OCI-LY3 (cell line): ENCODE measurements around the gene C5.

Experiments
- H2AFZ ChIP-seq: fragments of 200-600, 300-600 bp; shearing (Covaris generic); 2 replicates; pipeline ENCODE4 v1.6.0; 2014; ENCODE audit warnings: antibody characterized with exemption, low read depth, low read length
- H3K27ac ChIP-seq: fragments of 200-600, 300-600 bp; sonication (generic); 2 replicates; pipeline ENCODE4 v1.5.1; 2014; ENCODE audit warnings: mild to moderate bottlenecking, low read length, moderate library complexity, mixed read lengths
- H3K27me3 ChIP-seq: fragments of 200-600, 300-600 bp; sonication (generic); 2 replicates; pipeline ENCODE4 v1.6.1; 2014; ENCODE audit warnings: low read depth, low read length, mixed read lengths
- H3K36me3 ChIP-seq: fragments of 200-600, 300-600 bp; sonication (generic); replicated peaks from 2 replicates; pipeline ENCODE3; 2014; ENCODE audit warnings: low read depth, low read length, mixed read lengths
- H3K4me1 ChIP-seq: fragments of 300-600, 200-600 bp; sonication (generic); 2 replicates; pipeline ENCODE4 v1.6.1; 2014; ENCODE audit warnings: low read length, mixed read lengths
- H3K4me2 ChIP-seq: fragments of 200-600, 300-600 bp; sonication (generic); 2 replicates; pipeline ENCODE4 v1.6.1; 2014; ENCODE audit warnings: low read length, mixed read lengths
- H3K4me3 ChIP-seq: fragments of 300-600, 200-600 bp; sonication (generic); 2 replicates; pipeline ENCODE4 v1.5.1; 2014; ENCODE audit warnings: antibody characterized with exemption, mild to moderate bottlenecking, low read length, moderate library complexity
- H3K79me2 ChIP-seq: fragments of 300-600, 200-600 bp; shearing (Covaris generic); 2 replicates; pipeline ENCODE4 v1.6.1; 2014; ENCODE audit warnings: mild to moderate bottlenecking, low read length, mixed read lengths
- H3K9ac ChIP-seq: fragments of 300-600, 200-600 bp; shearing (Covaris generic); 2 replicates; pipeline ENCODE4 v1.6.0; 2014; ENCODE audit warnings: mild to moderate bottlenecking, low read length, moderate library complexity
- H3K9me3 ChIP-seq: fragments of 200-600, 300-600 bp; shearing (Covaris generic); 2 replicates; pipeline ENCODE4 v1.6.1; 2014; ENCODE audit warnings: low read length, mixed read lengths; ENCODE audit not compliant: insufficient read depth
- H4K20me1 ChIP-seq: fragments of 200-600, 300-600 bp; sonication (generic); 2 replicates; pipeline ENCODE4 v1.6.1; 2016; ENCODE audit warnings: low read length, mixed read lengths; ENCODE audit not compliant: insufficient read depth
- EZH2phosphoT487 ChIP-seq: fragments of 200-600 bp; shearing (Covaris generic); IDR thresholded peaks from 2 replicates; pipeline ENCODE4 v1.6.1; 2018; ENCODE audit warnings: antibody characterized with exemption, mixed run types, low read depth
- TF ChIP-seq, protein P1 (sequence below): fragments of 200-600, 300-600 bp; sonication (generic); IDR thresholded peaks from 2 replicates; pipeline ENCODE4 v1.5.1; 2014; ENCODE audit warnings: antibody characterized with exemption, low read length, low read depth

C5 gene

GRCh38 chr9:120924698-120925534, 125.2 kb downstream of the C5 start:
- H3K27ac ChIP-seq, result peak overlapping the region; percentile 94
- no peaks in the 10 kb centered on the region for H3K27me3 ChIP-seq
- no peak for TF ChIP-seq EZH2phosphoT487
- TF ChIP-seq, protein P1, sequence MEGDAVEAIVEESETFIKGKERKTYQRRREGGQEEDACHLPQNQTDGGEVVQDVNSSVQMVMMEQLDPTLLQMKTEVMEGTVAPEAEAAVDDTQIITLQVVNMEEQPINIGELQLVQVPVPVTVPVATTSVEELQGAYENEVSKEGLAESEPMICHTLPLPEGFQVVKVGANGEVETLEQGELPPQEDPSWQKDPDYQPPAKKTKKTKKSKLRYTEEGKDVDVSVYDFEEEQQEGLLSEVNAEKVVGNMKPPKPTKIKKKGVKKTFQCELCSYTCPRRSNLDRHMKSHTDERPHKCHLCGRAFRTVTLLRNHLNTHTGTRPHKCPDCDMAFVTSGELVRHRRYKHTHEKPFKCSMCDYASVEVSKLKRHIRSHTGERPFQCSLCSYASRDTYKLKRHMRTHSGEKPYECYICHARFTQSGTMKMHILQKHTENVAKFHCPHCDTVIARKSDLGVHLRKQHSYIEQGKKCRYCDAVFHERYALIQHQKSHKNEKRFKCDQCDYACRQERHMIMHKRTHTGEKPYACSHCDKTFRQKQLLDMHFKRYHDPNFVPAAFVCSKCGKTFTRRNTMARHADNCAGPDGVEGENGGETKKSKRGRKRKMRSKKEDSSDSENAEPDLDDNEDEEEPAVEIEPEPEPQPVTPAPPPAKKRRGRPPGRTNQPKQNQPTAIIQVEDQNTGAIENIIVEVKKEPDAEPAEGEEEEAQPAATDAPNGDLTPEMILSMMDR, result no peak
- H3K36me3 ChIP-seq, result peaks cover 31% of the 10 kb centered on the region
- H2AFZ ChIP-seq, result no peak overlapping the region
- peaks cover 100% of the 10 kb centered on the region for H3K79me2 ChIP-seq
- H3K4me1 ChIP-seq, result peaks cover 93% of the 10 kb centered on the region
- no peaks in the 10 kb centered on the region for H3K9me3 ChIP-seq
- H3K9ac ChIP-seq, result peak overlapping the region; percentile 98
- H4K20me1 ChIP-seq, result no peaks in the 10 kb centered on the region
- H3K4me3 ChIP-seq, result peak overlapping the region; percentile 85
- H3K4me2 ChIP-seq, result peak overlapping the region; percentile 95

GRCh38 chr9:120923620-120924328, 126.3 kb downstream of the C5 start:
- Histone ChIP-seq H3K27ac (peak overlapping the region; percentile 94), H3K36me3 (peaks cover 42% of the 10 kb centered on the region), H2AFZ (no peak overlapping the region), H4K20me1 (no peaks in the 10 kb centered on the region), H3K4me2 (peak overlapping the region; percentile 69), H3K4me3 (peak overlapping the region; percentile 30), H3K9me3 (no peaks in the 10 kb centered on the region), H3K9ac (peak overlapping the region; percentile 73; the same call in 1 of the 2 replicates), H3K27me3 (no peaks in the 10 kb centered on the region), H3K79me2 (peaks cover 100% of the 10 kb centered on the region), H3K4me1 (peaks cover 96% of the 10 kb centered on the region)
- TF ChIP-seq EZH2phosphoT487, result no peak
- TF ChIP-seq, protein P1, result no peak

GRCh38 chr9:120922404-120923195, 127.5 kb downstream of the C5 start:
- Histone ChIP-seq H3K4me2 (peak overlapping the region; percentile 69), H2AFZ (no peak overlapping the region)

More at GRCh38 chr9:120922404-120923195, 127.5 kb downstream of the C5 start:
- TF ChIP-seq, protein P1, result no peak
- TF ChIP-seq EZH2phosphoT487, result no peak
- Histone ChIP-seq H4K20me1 (no peaks in the 10 kb centered on the region), H3K9me3 (no peaks in the 10 kb centered on the region), H3K36me3 (peaks cover 52% of the 10 kb centered on the region), H3K4me3 (peak overlapping the region; percentile 30), H3K27ac (peak overlapping the region; percentile 94), H3K9ac (peak overlapping the region; percentile 73), H3K79me2 (peaks cover 99% of the 10 kb centered on the region), H3K4me1 (peaks cover 92% of the 10 kb centered on the region), H3K27me3 (no peaks in the 10 kb centered on the region)
